Gastrocnemius medialis (tissue), 4 donors: ENCODE data around the gene KCNG4. TPM values are rescaled to one million over a fixed set of nuclear protein-coding genes. Genes with fewer than 3 reads are reported as not detected.

ENCODE experiments used
- ATAC-seq, 2 donors: fragments of 150-250 bp; one replicate each; pipeline ENCODE4 v1.9.1; 2016
- DNase-seq, 2 donors: peaks; one replicate each; pipeline ENCODE4 v3.0.0-alpha.2; 2019
- H3K27ac ChIP-seq, 4 donors: fragments of 200-600 bp; sonication (generic); 1 replicate in 1 of 4; 2 replicates in 3 of 4; pipeline ENCODE4 v1.5.1; 2016 to 2018; ENCODE audit warnings: mild to moderate bottlenecking in 2 of 4, moderate library complexity in 1 of 4
- H3K27me3 ChIP-seq, 3 donors: fragments of 200-600 bp; sonication (generic) in 2 of 3; 1 replicate in 1 of 3; 2 replicates in 2 of 3; pipeline versions ENCODE4 v1.5.1 to v1.6.0; 2016 to 2019; ENCODE audit warnings: mild to moderate bottlenecking in 1 of 3, moderate library complexity in 1 of 3
- H3K36me3 ChIP-seq, 2 donors: fragments of 200-600 bp; sonication (generic) in 1 of 2; one replicate each; pipeline ENCODE4 v1.5.1; 2017 to 2018
- H3K4me1 ChIP-seq, 2 donors: fragments of 200-600 bp; sonication (generic) in 1 of 2; one replicate each; pipeline ENCODE4 v1.5.1; 2016 to 2017; ENCODE audit warnings: mild to moderate bottlenecking in 2 of 2
- H3K4me3 ChIP-seq, 4 donors: fragments of 200-600 bp; sonication (generic) in 3 of 4; 1 replicate in 1 of 4; 2 replicates in 3 of 4; pipeline ENCODE4 v1.5.1; 2016 to 2019; ENCODE audit warnings: mild to moderate bottlenecking in 2 of 4
- H3K9me3 ChIP-seq, 3 donors: fragments of 200-600 bp; sonication (generic) in 2 of 3; 1 replicate in 1 of 3; 2 replicates in 2 of 3; pipeline ENCODE4 v1.5.1; 2016 to 2019
- CTCF ChIP-seq, 5 experiments: fragments of 450-650 bp in 3 of 5; fragments of 200-600 bp in 2 of 5; sonication (generic) in 2 of 5; IDR thresholded peaks in 4 of 5; conservative IDR thresholded peaks in 1 of 5; 1 replicate in 4 of 5; 2 replicates in 1 of 5; pipeline ENCODE4 v1.5.1; 2016 to 2019; ENCODE audit warnings: antibody characterized with exemption in 5 of 5, mild to moderate bottlenecking in 3 of 5, moderate library complexity in 3 of 5
- POLR2A ChIP-seq, 2 donors: fragments of 450-650 bp; IDR thresholded peaks; one replicate each; pipeline ENCODE4 v1.6.1; 2017; ENCODE audit warnings: antibody characterized with exemption in 2 of 2, mild to moderate bottlenecking in 2 of 2, moderate library complexity in 2 of 2
- in situ Hi-C, 4 donors: fragments of 200-750 bp; cut with MboI; loops; one replicate each; pipeline versions ENCODE4 v1.15.0 to v1.8.0; 2017; ENCODE audit warnings: low sequenced_read_pairs in 4 of 4
- intact Hi-C: fragments of 100-400 bp; cut with DNase I; formaldehyde crosslinking; loops from one replicate; pipeline ENCODE4 v1.15.1; 2023; ENCODE audit warnings: low total_unique reads
- total RNA-seq, 4 donors: library from RNA; depleted of rRNA; stranded (reverse); fragments of >200 nt; gene quantifications; one replicate each; pipeline versions ENCODE4 v1.1.0 to v1.2.3, GENCODE V29; 2016

KCNG4 gene
- total RNA-seq, 4 donors from 2014 or later, result not detected

- in situ Hi-C loops, result no loop called here
- no peak for ATAC-seq
Observed at GRCh38 chr16:84244728-84245127, 4.9 kb upstream of the KCNG4 start.

GRCh38 chr16:84243732-84244131 lies 3.9 kb upstream of the KCNG4 start:
- ATAC-seq, result no peak
- H3K36me3 ChIP-seq, result no peaks in the 10 kb centered on the region
- in situ Hi-C loops (no loop called here), intact Hi-C loops (no loop called here)
- no peak for TF ChIP-seq POLR2A (IDR thresholded peaks at IDR 0.05)
- no peak for TF ChIP-seq CTCF (IDR thresholded peaks at IDR 0.05 in 4 of 5, conservative IDR thresholded peaks at IDR 0.05 in 1 of 5)
- no peaks in the 10 kb centered on the region for H3K4me1 ChIP-seq
- no peak overlapping the region for H3K4me3 ChIP-seq
- H3K27me3 ChIP-seq, result no peaks in the 10 kb centered on the region
- DNase-seq, result no peak
- H3K9me3 ChIP-seq, result no peaks in the 10 kb centered on the region
- no peak overlapping the region for H3K27ac ChIP-seq

More at GRCh38 chr16:84244728-84245127, 4.9 kb upstream of the KCNG4 start:
- H3K27me3 ChIP-seq, result no peaks in the 10 kb centered on the region
- no peak for DNase-seq
- no peaks in the 10 kb centered on the region for H3K36me3 ChIP-seq
- H3K27ac ChIP-seq, result no peak overlapping the region
- no peaks in the 10 kb centered on the region for H3K4me1 ChIP-seq
- TF ChIP-seq POLR2A (IDR thresholded peaks at IDR 0.05) (no peak), CTCF (IDR thresholded peaks at IDR 0.05 in 4 of 5, conservative IDR thresholded peaks at IDR 0.05 in 1 of 5) (no peak)
- no peak overlapping the region for H3K4me3 ChIP-seq
- intact Hi-C loops, result no loop called here
- no peaks in the 10 kb centered on the region for H3K9me3 ChIP-seq

- ATAC-seq (no peak), DNase-seq (no peak)
- Histone ChIP-seq H3K27ac (no peak overlapping the region), H3K4me1 (no peaks in the 10 kb centered on the region), H3K36me3 (no peaks in the 10 kb centered on the region), H3K9me3 (no peaks in the 10 kb centered on the region), H3K4me3 (no peak overlapping the region), H3K27me3 (peaks cover 0 to 1% (median 0%) of the 10 kb centered on the region in 3 donors)
- intact Hi-C loops, result no loop called here
- TF ChIP-seq POLR2A (IDR thresholded peaks at IDR 0.05) (no peak), CTCF (IDR thresholded peaks at IDR 0.05 in 4 of 5, conservative IDR thresholded peaks at IDR 0.05 in 1 of 5) (no peak)
- in situ Hi-C loops, result no loop called here
Observed at GRCh38 chr16:84242839-84243238, 3.0 kb upstream of the KCNG4 start.

GRCh38 chr16:84241778-84242177 lies 2.0 kb upstream of the KCNG4 start:
- H3K27me3 ChIP-seq, result peaks cover 0 to 5% (median 0%) of the 10 kb centered on the region in 3 donors

More at GRCh38 chr16:84241778-84242177, 2.0 kb upstream of the KCNG4 start:
- no peaks in the 10 kb centered on the region for H3K9me3 ChIP-seq
- no peaks in the 10 kb centered on the region for H3K4me1 ChIP-seq
- ATAC-seq, result no peak
- intact Hi-C loops (no loop called here), in situ Hi-C loops (no loop called here)
- no peak overlapping the region for H3K27ac ChIP-seq
- H3K4me3 ChIP-seq, result no peak overlapping the region
- H3K36me3 ChIP-seq, result no peaks in the 10 kb centered on the region
- DNase-seq, result no peak
- TF ChIP-seq CTCF (IDR thresholded peaks at IDR 0.05 in 4 of 5, conservative IDR thresholded peaks at IDR 0.05 in 1 of 5) (no peak), POLR2A (IDR thresholded peaks at IDR 0.05) (no peak)
